K562 (cell line): ENCODE results near the gene TM7SF3. TPM values are rescaled to one million over a fixed set of nuclear protein-coding genes. Genes with fewer than 3 reads are reported as not detected.
A peak's percentile ranks its signal among the peaks of the same experiment; 100 is the strongest.

Experiments used
- ATF2 ChIP-seq: sonication (generic); formaldehyde crosslinking; IDR thresholded peaks from 2 replicates; pipeline ENCODE4 v1.8.1; 2022; ENCODE audit warnings: missing genetic modification reagents
- ETV1 ChIP-seq: fragments of 450-650 bp; conservative IDR thresholded peaks from 2 replicates; pipeline ENCODE4 v1.6.1; 2016; ENCODE audit warnings: missing genetic modification characterization, control low read depth, low read depth, missing compliant biosample characterization
- EWSR1 ChIP-seq: fragments of 450-650 bp; IDR thresholded peaks from 2 replicates; pipeline ENCODE4 v1.6.1; 2018; ENCODE audit warnings: borderline replicate concordance, mild to moderate bottlenecking, low read depth, moderate library complexity; ENCODE audit not compliant: partially characterized antibody
- GTF2E2 ChIP-seq: fragments of 200-800 bp; sonication (Bioruptor generic); IDR thresholded peaks from 2 replicates; pipeline ENCODE4 v1.6.1; 2016; ENCODE audit warnings: missing genetic modification characterization, missing compliant biosample characterization
- KAT7 ChIP-seq: sonication (generic); formaldehyde crosslinking; IDR thresholded peaks from 2 replicates; pipeline ENCODE4 v1.8.0; 2022; ENCODE audit warnings: missing genetic modification reagents, mild to moderate bottlenecking, borderline replicate concordance
- MED1 ChIP-seq: sonication (generic); formaldehyde crosslinking; IDR thresholded peaks from 2 replicates; pipeline ENCODE4 v1.8.1; 2023; ENCODE audit warnings: missing genetic modification reagents, borderline replicate concordance
- MTA2 ChIP-seq: fragments of 450-650 bp; IDR thresholded peaks from 2 replicates; pipeline ENCODE4 v1.6.1; 2016; ENCODE audit warnings: low read depth
- NFE2L1 ChIP-seq: fragments of 450-650 bp; IDR thresholded peaks from 2 replicates; pipeline ENCODE4 v1.6.1; 2016; ENCODE audit warnings: missing genetic modification characterization, low read depth, mild to moderate bottlenecking, missing compliant biosample characterization, moderate library complexity, borderline replicate concordance
- PRPF4 ChIP-seq: fragments of 200-400 bp; formaldehyde crosslinking; IDR thresholded peaks from one replicate; pipeline ENCODE4 v1.6.1; 2017; ENCODE audit warnings: low read length, low read depth, mild to moderate bottlenecking; ENCODE audit not compliant: insufficient read depth, poor library complexity, severe bottlenecking
- RHOXF2B ChIP-seq: fragments of 250-450 bp; sonication (Bioruptor Pico); conservative IDR thresholded peaks from 2 replicates; pipeline ENCODE4 v1.5.1; 2021
- SMARCA5 ChIP-seq: fragments of 450-650 bp; IDR thresholded peaks from 2 replicates; pipeline ENCODE4 v1.6.1; 2016
- SP2 ChIP-seq: IDR thresholded peaks from 2 replicates; pipeline ENCODE4 v1.6.1; 2011; ENCODE audit warnings: mild to moderate bottlenecking, low read depth, low read length, moderate library complexity; ENCODE audit not compliant: poor library complexity, severe bottlenecking; ENCODE audit errors: extremely low read depth
- TAF9B ChIP-seq: fragments of 450-650 bp; IDR thresholded peaks from 2 replicates; pipeline ENCODE4 v1.6.1; 2018; ENCODE audit warnings: mild to moderate bottlenecking; ENCODE audit not compliant: partially characterized antibody
- ZNF282 ChIP-seq: sonication (generic); formaldehyde crosslinking; IDR thresholded peaks from 2 replicates; pipeline ENCODE4 v1.8.1; 2023; ENCODE audit warnings: missing genetic modification reagents
- ZNF398 ChIP-seq: fragments of 250-450 bp; sonication (Bioruptor Pico); IDR thresholded peaks from 2 replicates; pipeline ENCODE4 v1.8.0; 2021; ENCODE audit warnings: moderate library complexity, mild to moderate bottlenecking, inconsistent platforms
- polyA plus RNA-seq, 8 experiments: library from polyadenylated mRNA; depleted of rRNA in 4 of 8; stranded (reverse) in 5 of 8; unstranded in 3 of 8; fragments of >200 nt; fragmentation: Nextera tagmentation in 2 of 8; fragmentation: Illumina TruSeq in 1 of 8; extraction: Ambion mirVana in 2 of 8; extraction: Trizol in 1 of 8; gene quantifications; 2 replicates each; pipeline versions ENCODE4 v1.2.1 to v1.2.3, GENCODE V29; 2011 to 2014; ENCODE audit warnings: inconsistent platforms in 1 of 8, missing spikeins in 1 of 8
- total RNA-seq, 7 experiments: library from RNA; depleted of rRNA in 6 of 7; stranded (reverse); fragments of >200 nt in 6 of 7; fragmentation: Illumina TruSeq in 2 of 7; extraction: Trizol in 2 of 7; gene quantifications; 2 replicates each; pipeline versions ENCODE4 v1.2.1 to v1.2.3, GENCODE V29; 2011 to 2021; ENCODE audit warnings: low replicate concordance in 1 of 7
- TF ChIP-seq, protein P1 (sequence below): fragments of 450-650 bp; conservative IDR thresholded peaks from 2 replicates; pipeline ENCODE4 v1.6.1; 2016; ENCODE audit warnings: missing genetic modification characterization, low read depth, mild to moderate bottlenecking, missing compliant biosample characterization, moderate library complexity
- TF ChIP-seq, protein P2 (sequence below), 3 experiments: fragments of 200-800 bp in 1 of 3; sonication (Bioruptor generic) in 1 of 3; sonication (generic) in 1 of 3; formaldehyde crosslinking in 1 of 3; IDR thresholded peaks; 2 replicates each; pipeline versions ENCODE4 v1.6.1 to v1.8.0; 2016 to 2022; ENCODE audit warnings: mild to moderate bottlenecking in 2 of 3, missing compliant biosample characterization in 2 of 3, missing genetic modification characterization in 2 of 3, missing genetic modification reagents in 1 of 3
- TF ChIP-seq, protein P3 (sequence below): sonication (generic); formaldehyde crosslinking; IDR thresholded peaks from 2 replicates; pipeline ENCODE4 v1.8.0; 2023; ENCODE audit warnings: mild to moderate bottlenecking, missing genetic modification reagents
- TF ChIP-seq, protein P4 (sequence below): fragments of 250-450 bp; sonication (Bioruptor Pico); IDR thresholded peaks from 2 replicates; pipeline ENCODE4 v1.6.1; 2021; ENCODE audit warnings: mild to moderate bottlenecking

The TM7SF3 gene
- total and polyA plus RNA-seq, 9 of the 15 experiments (the other 6 are each of a cell fraction or from before 2014, with no cell fraction given) = 9.3 to 90.4 (median 24.8) TPM

DNA sequence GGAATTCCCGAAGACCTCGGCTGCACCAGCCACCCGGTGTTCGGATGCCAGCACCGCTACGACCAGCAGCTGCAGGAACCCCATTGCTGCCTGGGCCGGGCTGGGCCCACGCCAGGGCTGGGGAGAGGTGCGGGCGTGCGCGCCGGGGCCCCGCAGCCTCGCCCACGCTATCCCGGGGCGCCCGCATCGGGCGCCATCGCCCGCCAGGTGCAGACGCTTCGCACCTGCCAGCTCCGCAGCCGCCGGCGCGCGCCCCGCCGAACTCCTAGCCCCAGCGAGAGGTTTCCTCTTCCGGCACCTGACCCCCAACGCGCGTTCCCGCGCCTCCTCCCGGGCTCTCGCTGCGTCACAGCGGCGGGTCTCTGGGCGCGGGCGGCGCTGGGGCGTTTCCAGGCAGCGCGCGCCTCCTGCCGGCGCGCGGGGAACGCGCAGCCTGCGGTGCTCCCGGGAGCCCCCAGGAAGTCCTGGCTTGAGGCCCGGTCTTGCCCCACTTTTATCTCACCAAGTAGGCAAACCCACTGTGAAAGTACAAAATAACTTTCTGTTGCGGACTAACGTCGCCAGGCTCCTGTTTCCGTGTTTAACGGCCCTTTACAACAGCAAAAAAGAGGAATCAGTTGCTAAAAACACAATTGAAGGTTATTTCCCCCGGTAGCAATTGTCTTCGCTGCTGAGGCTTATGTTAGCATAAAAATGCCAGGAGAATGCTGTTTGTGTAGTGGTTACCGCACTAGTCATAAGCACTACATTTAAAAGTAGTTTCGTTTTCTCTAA is at the start of gene TM7SF3 (continued):
- TF ChIP-seq, protein P1, sequence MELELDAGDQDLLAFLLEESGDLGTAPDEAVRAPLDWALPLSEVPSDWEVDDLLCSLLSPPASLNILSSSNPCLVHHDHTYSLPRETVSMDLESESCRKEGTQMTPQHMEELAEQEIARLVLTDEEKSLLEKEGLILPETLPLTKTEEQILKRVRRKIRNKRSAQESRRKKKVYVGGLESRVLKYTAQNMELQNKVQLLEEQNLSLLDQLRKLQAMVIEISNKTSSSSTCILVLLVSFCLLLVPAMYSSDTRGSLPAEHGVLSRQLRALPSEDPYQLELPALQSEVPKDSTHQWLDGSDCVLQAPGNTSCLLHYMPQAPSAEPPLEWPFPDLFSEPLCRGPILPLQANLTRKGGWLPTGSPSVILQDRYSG (tag) = peak; percentile 66; the same call in 1 of the 2 replicates
- TF ChIP-seq, protein P2, sequence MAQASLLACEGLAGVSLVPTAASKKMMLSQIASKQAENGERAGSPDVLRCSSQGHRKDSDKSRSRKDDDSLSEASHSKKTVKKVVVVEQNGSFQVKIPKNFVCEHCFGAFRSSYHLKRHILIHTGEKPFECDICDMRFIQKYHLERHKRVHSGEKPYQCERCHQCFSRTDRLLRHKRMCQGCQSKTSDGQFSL (CRISPR knock-in tag; IDR thresholded peaks at IDR 0.05) = no peak
- TF ChIP-seq, protein P2 (tag; IDR thresholded peaks at IDR 0.05) = no peak
- TF ChIP-seq ETV1 (tag) (0 out of 2 replicates have a peak, but pooled peaks have one; percentile 53), MTA2 (no peak), RHOXF2B (no peak), KAT7 (CRISPR knock-in tag) (no peak), GTF2E2 (tag) (peak; percentile 81; the same call in 1 of the 2 replicates), PRPF4 (no peak), MED1 (no peak), NFE2L1 (no peak), ZNF398 (CRISPR knock-in tag) (no peak), ZNF282 (CRISPR knock-in tag) (no peak), EWSR1 (no peak), TAF9B (no peak), SP2 (no peak), SMARCA5 (no peak), ATF2 (CRISPR knock-in tag) (no peak)
- TF ChIP-seq, protein P3, sequence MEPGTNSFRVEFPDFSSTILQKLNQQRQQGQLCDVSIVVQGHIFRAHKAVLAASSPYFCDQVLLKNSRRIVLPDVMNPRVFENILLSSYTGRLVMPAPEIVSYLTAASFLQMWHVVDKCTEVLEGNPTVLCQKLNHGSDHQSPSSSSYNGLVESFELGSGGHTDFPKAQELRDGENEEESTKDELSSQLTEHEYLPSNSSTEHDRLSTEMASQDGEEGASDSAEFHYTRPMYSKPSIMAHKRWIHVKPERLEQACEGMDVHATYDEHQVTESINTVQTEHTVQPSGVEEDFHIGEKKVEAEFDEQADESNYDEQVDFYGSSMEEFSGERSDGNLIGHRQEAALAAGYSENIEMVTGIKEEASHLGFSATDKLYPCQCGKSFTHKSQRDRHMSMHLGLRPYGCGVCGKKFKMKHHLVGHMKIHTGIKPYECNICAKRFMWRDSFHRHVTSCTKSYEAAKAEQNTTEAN (CRISPR knock-in tag) = no peak
- TF ChIP-seq, protein P4, sequence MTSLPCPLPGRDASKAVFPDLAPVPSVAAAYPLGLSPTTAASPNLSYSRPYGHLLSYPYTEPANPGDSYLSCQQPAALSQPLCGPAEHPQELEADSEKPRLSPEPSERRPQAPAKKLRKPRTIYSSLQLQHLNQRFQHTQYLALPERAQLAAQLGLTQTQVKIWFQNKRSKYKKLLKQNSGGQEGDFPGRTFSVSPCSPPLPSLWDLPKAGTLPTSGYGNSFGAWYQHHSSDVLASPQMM (CRISPR knock-in tag) = no peak
